Non-pigmented ciliary epithelial cell (primary cell): ENCODE measurements around the gene C15orf39.

Experiments used
- DNase-seq: peaks from one replicate; pipeline ENCODE4 v3.0.0-alpha.2; 2010; ENCODE audit warnings: low read depth

The C15orf39 gene

GRCh38 chr15:75172284-75172820 lies 29.3 kb upstream of the C15orf39 start:
- no peak for DNase-seq

- DNase-seq: no peak
Observed at GRCh38 chr15:75174102-75174501, 27.6 kb upstream of the C15orf39 start.

- DNase-seq: no peak
Observed at GRCh38 chr15:75174729-75175128, 27.0 kb upstream of the C15orf39 start.

- DNase-seq: no peak
Observed at GRCh38 chr15:75176396-75176761, 25.3 kb upstream of the C15orf39 start.

GRCh38 chr15:75177360-75178071 lies 24.2 kb upstream of the C15orf39 start:
- DNase-seq: no peak

GRCh38 chr15:75178171-75178937 lies 23.3 kb upstream of the C15orf39 start:
- no peak for DNase-seq

GRCh38 chr15:75178938-75179745 lies 22.5 kb upstream of the C15orf39 start:
- DNase-seq: no peak

GRCh38 chr15:75179746-75180140 lies 21.9 kb upstream of the C15orf39 start:
- DNase-seq: no peak

- DNase-seq: no peak
Observed at GRCh38 chr15:75181780-75182179, 19.9 kb upstream of the C15orf39 start.

GRCh38 chr15:75182187-75183131 lies 19.2 kb upstream of the C15orf39 start:
- DNase-seq: no peak

GRCh38 chr15:75185271-75186029 lies 16.2 kb upstream of the C15orf39 start:
- DNase-seq: no peak

GRCh38 chr15:75186044-75186443 lies 15.6 kb upstream of the C15orf39 start:
- DNase-seq: no peak

- no peak for DNase-seq
Observed at GRCh38 chr15:75188499-75188898, 13.2 kb upstream of the C15orf39 start.

- no peak for DNase-seq
Observed at GRCh38 chr15:75191235-75191634, 10.4 kb upstream of the C15orf39 start.

- no peak for DNase-seq
Observed at GRCh38 chr15:75192307-75192706, 9.4 kb upstream of the C15orf39 start.

- DNase-seq: no peak
Observed at GRCh38 chr15:75193272-75193671, 8.4 kb upstream of the C15orf39 start.

- DNase-seq: no peak
Observed at GRCh38 chr15:75193976-75194375, 7.7 kb upstream of the C15orf39 start.

- DNase-seq: no peak
Observed at GRCh38 chr15:75194397-75194796, 7.3 kb upstream of the C15orf39 start.

- no peak for DNase-seq
Observed at GRCh38 chr15:75195122-75195765, 6.4 kb upstream of the C15orf39 start.

- DNase-seq: no peak
Observed at GRCh38 chr15:75195766-75196241, 5.9 kb upstream of the C15orf39 start.
